ENCODE results near the gene CREBBP. TPM values are rescaled to one million over a fixed set of nuclear protein-coding genes. Genes with fewer than 3 reads are reported as not detected.
A peak's percentile ranks its signal among the peaks of the same experiment; 100 is the strongest.

CREBBP gene
- total RNA-seq, 2 experiments from 2014 or later, result 36.0 to 72.3 TPM

- no peaks in the 10 kb centered on the region for H4K20me1 ChIP-seq (ENCODE audit: insufficient read depth, low read length)
- H3K4me2 ChIP-seq (ENCODE audit: low read length), result no peak overlapping the region
- POLR2A ChIA-PET, result interaction anchor here (0.5 kb wide), 1 partner anchor 49 kb away, joined by 3 read pairs; no protein-coding TSS in a partner anchor
- intact Hi-C loops (cut with micrococcal nuclease; ENCODE audit: unreplicated experiment), result no loop called here
- H3K9me3 ChIP-seq (ENCODE audit: low read length), result no peaks in the 10 kb centered on the region
- TF ChIP-seq EZH2phosphoT487 (IDR thresholded peaks at IDR 0.05; ENCODE audit: borderline replicate concordance, low read depth, low read length) (no peak), CTCF (conservative IDR thresholded peaks at IDR 0.05; ENCODE audit: low read length) (no peak)
- CTCF ChIA-PET (ENCODE audit: unreplicated experiment), result no interaction called here
- H3K79me2 ChIP-seq (ENCODE audit: insufficient read depth, low read depth, low read length), result no peaks in the 10 kb centered on the region
- H3K27ac ChIP-seq (ENCODE audit: low read depth, low read length, poor library complexity, severe bottlenecking), result no peak overlapping the region
- no peak for DNase-seq (ENCODE audit: low spot score)
- H3K4me1 ChIP-seq (ENCODE audit: insufficient read depth, low read length, poor library complexity, severe bottlenecking), result no peaks in the 10 kb centered on the region
- no peaks in the 10 kb centered on the region for H3K9me2 ChIP-seq (ENCODE audit: insufficient read depth, low read length)
- H3K4me3 ChIP-seq (ENCODE audit: low read depth, low read length, poor library complexity, severe bottlenecking), result no peak overlapping the region
- no TSS peak for BruUV-seq (replicated peaks)
- no peak overlapping the region for H2AFZ ChIP-seq (ENCODE audit: low read length)
- peaks cover 62% of the 10 kb centered on the region for H3K36me3 ChIP-seq (ENCODE audit: insufficient read depth, low read length)
These were observed 97.9 kb downstream of the CREBBP start for GRCh38 chr16:3782566-3782965.

- intact Hi-C loops (cut with micrococcal nuclease; ENCODE audit: unreplicated experiment), result no loop called here
- H4K20me1 ChIP-seq (ENCODE audit: insufficient read depth, low read length), result no peaks in the 10 kb centered on the region
- H3K27ac ChIP-seq (ENCODE audit: low read depth, low read length, poor library complexity, severe bottlenecking), result no peak overlapping the region
- H2AFZ ChIP-seq (ENCODE audit: low read length), result no peak overlapping the region
- no peak overlapping the region for H3K4me3 ChIP-seq (ENCODE audit: low read depth, low read length, poor library complexity, severe bottlenecking)
- ChIA-PET POLR2A (no interaction called here), CTCF (ENCODE audit: unreplicated experiment) (no interaction called here)
- DNase-seq (ENCODE audit: low spot score), result no peak
- H3K9me3 ChIP-seq (ENCODE audit: low read length), result no peaks in the 10 kb centered on the region
- no peak for TF ChIP-seq EZH2phosphoT487 (IDR thresholded peaks at IDR 0.05; ENCODE audit: borderline replicate concordance, low read depth, low read length)
- no peak for TF ChIP-seq CTCF (conservative IDR thresholded peaks at IDR 0.05; ENCODE audit: low read length)
- H3K9me2 ChIP-seq (ENCODE audit: insufficient read depth, low read length), result no peaks in the 10 kb centered on the region
- H3K4me1 ChIP-seq (ENCODE audit: insufficient read depth, low read length, poor library complexity, severe bottlenecking), result no peaks in the 10 kb centered on the region
- peaks cover 66% of the 10 kb centered on the region for H3K36me3 ChIP-seq (ENCODE audit: insufficient read depth, low read length)
- no peaks in the 10 kb centered on the region for H3K79me2 ChIP-seq (ENCODE audit: insufficient read depth, low read depth, low read length)
- H3K4me2 ChIP-seq (ENCODE audit: low read length), result no peak overlapping the region
- no TSS peak for BruUV-seq (replicated peaks)
These were observed 99.1 kb downstream of the CREBBP start for GRCh38 chr16:3781421-3781820.

- Histone ChIP-seq H2AFZ (ENCODE audit: low read length) (no peak overlapping the region), H3K27ac (ENCODE audit: low read depth, low read length, poor library complexity, severe bottlenecking) (no peak overlapping the region), H3K79me2 (ENCODE audit: insufficient read depth, low read depth, low read length) (no peaks in the 10 kb centered on the region), H3K4me1 (ENCODE audit: insufficient read depth, low read length, poor library complexity, severe bottlenecking) (no peaks in the 10 kb centered on the region), H3K4me2 (ENCODE audit: low read length) (no peak overlapping the region), H3K36me3 (ENCODE audit: insufficient read depth, low read length) (peaks cover 71% of the 10 kb centered on the region), H3K4me3 (ENCODE audit: low read depth, low read length, poor library complexity, severe bottlenecking) (no peak overlapping the region), H3K9me3 (ENCODE audit: low read length) (no peaks in the 10 kb centered on the region), H3K9me2 (ENCODE audit: insufficient read depth, low read length) (no peaks in the 10 kb centered on the region), H4K20me1 (ENCODE audit: insufficient read depth, low read length) (no peaks in the 10 kb centered on the region)
- CTCF ChIA-PET (ENCODE audit: unreplicated experiment), result interaction anchor here (0.5 kb wide), 1 partner anchor 1062 kb away, joined by 3 read pairs; no protein-coding TSS in a partner anchor
- POLR2A ChIA-PET, result interaction anchor here (0.7 kb wide), 1 partner anchor 99 kb away, joined by 3 read pairs; no protein-coding TSS in a partner anchor
- no TSS peak for BruUV-seq (replicated peaks)
- no peak for TF ChIP-seq EZH2phosphoT487 (IDR thresholded peaks at IDR 0.05; ENCODE audit: borderline replicate concordance, low read depth, low read length)
- peak; percentile 45; the same call in 1 of the 2 replicates for TF ChIP-seq CTCF (conservative IDR thresholded peaks at IDR 0.05; ENCODE audit: low read length)
- peak; percentile 44 for DNase-seq (ENCODE audit: low spot score)
- intact Hi-C loops (cut with micrococcal nuclease; ENCODE audit: unreplicated experiment), result no loop called here
These were observed 99.9 kb downstream of the CREBBP start for GRCh38 chr16:3780570-3780969.

Data from OCI-LY7 (cell line).